ENCODE measurements around the gene PRKACB. TPM values are rescaled to one million over a fixed set of nuclear protein-coding genes. Genes with fewer than 3 reads are reported as not detected.

PRKACB gene
- total RNA-seq, 1 donor from 2014 or later, result 64.9 TPM

GRCh38 chr1:84265867-84266266 is 121.8 kb downstream of the PRKACB start:
- H3K79me2 ChIP-seq (ENCODE audit: insufficient read depth, low read length), result no peaks in the 10 kb centered on the region
- no peak overlapping the region for H3K27ac ChIP-seq (ENCODE audit: low read depth, low read length)
- Mint-ChIP-seq H3K27ac (ENCODE audit: unreplicated experiment) (no peak overlapping the region), H3K27me3 (ENCODE audit: low read depth, unreplicated experiment) (peaks cover 3% of the 10 kb centered on the region), H3K9me3 (ENCODE audit: unreplicated experiment) (no peaks in the 10 kb centered on the region), H3K4me1 (ENCODE audit: low read depth, unreplicated experiment) (peaks cover 8% of the 10 kb centered on the region), H3K36me3 (ENCODE audit: low read depth, unreplicated experiment) (no peaks in the 10 kb centered on the region), H3K4me3 (ENCODE audit: unreplicated experiment) (no peak overlapping the region)
- TF ChIP-seq EZH2 (IDR thresholded peaks at IDR 0.05; ENCODE audit: insufficient read depth, low read length), result no peak
- TF ChIP-seq CTCF (IDR thresholded peaks at IDR 0.05; ENCODE audit: insufficient read depth, low read depth, low read length), result no peak
- no peak overlapping the region for H3K9ac ChIP-seq (ENCODE audit: low read length)
- DNase-seq (ENCODE audit: low read depth) (no peak), FAIRE-seq (no peak)
- H2AFZ ChIP-seq (ENCODE audit: low read depth, low read length), result no peak overlapping the region
- H3K4me3 ChIP-seq (ENCODE audit: insufficient read depth, low read depth, low read length), result no peak overlapping the region
- H3K36me3 ChIP-seq (ENCODE audit: insufficient read depth, low read length), result no peaks in the 10 kb centered on the region
- no peaks in the 10 kb centered on the region for H3K9me3 ChIP-seq (ENCODE audit: insufficient read depth, low read depth, low read length)
- no peaks in the 10 kb centered on the region for H3K27me3 ChIP-seq (ENCODE audit: insufficient read depth, low read length)
- no peak overlapping the region for H3K4me2 ChIP-seq (ENCODE audit: low read length)
- no peaks in the 10 kb centered on the region for H4K20me1 ChIP-seq (ENCODE audit: insufficient read depth, low read length)
- H3K4me1 ChIP-seq (ENCODE audit: insufficient read depth, low read length), result no peaks in the 10 kb centered on the region

DNA sequence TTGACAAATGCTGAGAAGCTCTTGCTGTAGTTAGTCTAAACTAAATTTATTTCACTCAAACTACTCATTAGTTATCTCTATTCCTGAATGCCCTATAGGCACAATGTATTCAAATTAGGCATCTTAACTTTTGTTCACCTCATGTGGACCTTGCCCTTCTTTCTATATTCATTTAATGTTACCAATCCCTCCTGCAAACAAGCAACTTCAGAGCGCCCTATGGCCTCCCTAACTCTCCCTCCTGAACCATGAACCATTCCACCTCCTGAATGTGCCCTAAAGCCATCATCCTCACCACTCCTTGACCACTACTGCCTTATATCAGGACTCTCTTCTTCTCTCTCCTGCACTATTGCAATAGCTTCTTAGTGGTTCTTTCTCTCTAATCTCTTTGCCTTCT is 122.7 kb downstream of the PRKACB start:
- Mint-ChIP-seq H3K36me3 (ENCODE audit: low read depth, unreplicated experiment) (no peaks in the 10 kb centered on the region), H3K4me1 (ENCODE audit: low read depth, unreplicated experiment) (peaks cover 17% of the 10 kb centered on the region), H3K27ac (ENCODE audit: unreplicated experiment) (no peak overlapping the region), H3K27me3 (ENCODE audit: low read depth, unreplicated experiment) (peaks cover 3% of the 10 kb centered on the region), H3K4me3 (ENCODE audit: unreplicated experiment) (no peak overlapping the region), H3K9me3 (ENCODE audit: unreplicated experiment) (no peaks in the 10 kb centered on the region)
- Histone ChIP-seq H3K9ac (ENCODE audit: low read length) (no peak overlapping the region), H3K79me2 (ENCODE audit: insufficient read depth, low read length) (no peaks in the 10 kb centered on the region), H3K36me3 (ENCODE audit: insufficient read depth, low read length) (no peaks in the 10 kb centered on the region), H3K9me3 (ENCODE audit: insufficient read depth, low read depth, low read length) (no peaks in the 10 kb centered on the region), H2AFZ (ENCODE audit: low read depth, low read length) (no peak overlapping the region), H3K4me3 (ENCODE audit: insufficient read depth, low read depth, low read length) (no peak overlapping the region), H3K4me1 (ENCODE audit: insufficient read depth, low read length) (peaks cover 9% of the 10 kb centered on the region), H3K27ac (ENCODE audit: low read depth, low read length) (no peak overlapping the region), H4K20me1 (ENCODE audit: insufficient read depth, low read length) (no peaks in the 10 kb centered on the region), H3K27me3 (ENCODE audit: insufficient read depth, low read length) (no peaks in the 10 kb centered on the region), H3K4me2 (ENCODE audit: low read length) (no peak overlapping the region)
- FAIRE-seq (no peak), DNase-seq (ENCODE audit: low read depth) (no peak)
- TF ChIP-seq CTCF (IDR thresholded peaks at IDR 0.05; ENCODE audit: insufficient read depth, low read depth, low read length) (no peak), EZH2 (IDR thresholded peaks at IDR 0.05; ENCODE audit: insufficient read depth, low read length) (no peak)

GRCh38 chr1:84267476-84267875 is 123.4 kb downstream of the PRKACB start:
- Mint-ChIP-seq H3K27me3 (ENCODE audit: low read depth, unreplicated experiment) (peaks cover 3% of the 10 kb centered on the region), H3K4me3 (ENCODE audit: unreplicated experiment) (no peak overlapping the region), H3K9me3 (ENCODE audit: unreplicated experiment) (no peaks in the 10 kb centered on the region), H3K27ac (ENCODE audit: unreplicated experiment) (no peak overlapping the region), H3K36me3 (ENCODE audit: low read depth, unreplicated experiment) (no peaks in the 10 kb centered on the region), H3K4me1 (ENCODE audit: low read depth, unreplicated experiment) (peaks cover 20% of the 10 kb centered on the region)
- Histone ChIP-seq H3K9ac (ENCODE audit: low read length) (no peak overlapping the region), H3K27ac (ENCODE audit: low read depth, low read length) (no peak overlapping the region), H2AFZ (ENCODE audit: low read depth, low read length) (no peak overlapping the region), H3K27me3 (ENCODE audit: insufficient read depth, low read length) (no peaks in the 10 kb centered on the region), H3K4me3 (ENCODE audit: insufficient read depth, low read depth, low read length) (no peak overlapping the region), H3K79me2 (ENCODE audit: insufficient read depth, low read length) (no peaks in the 10 kb centered on the region), H3K4me1 (ENCODE audit: insufficient read depth, low read length) (peaks cover 11% of the 10 kb centered on the region), H3K4me2 (ENCODE audit: low read length) (no peak overlapping the region), H4K20me1 (ENCODE audit: insufficient read depth, low read length) (no peaks in the 10 kb centered on the region), H3K9me3 (ENCODE audit: insufficient read depth, low read depth, low read length) (no peaks in the 10 kb centered on the region), H3K36me3 (ENCODE audit: insufficient read depth, low read length) (no peaks in the 10 kb centered on the region)
- DNase-seq (ENCODE audit: low read depth) (no peak), FAIRE-seq (no peak)
- TF ChIP-seq CTCF (IDR thresholded peaks at IDR 0.05; ENCODE audit: insufficient read depth, low read depth, low read length) (no peak), EZH2 (IDR thresholded peaks at IDR 0.05; ENCODE audit: insufficient read depth, low read length) (no peak)
